IMR-90 (cell line): ENCODE results near the gene TIGD3. TPM values are rescaled to one million over a fixed set of nuclear protein-coding genes. Genes with fewer than 3 reads are reported as not detected.
A peak's percentile ranks its signal among the peaks of the same experiment; 100 is the strongest.

Experiments
- ATAC-seq: fragments of 200-7000 bp; cut with Tn5 transposase; 2 replicates; pipeline ENCODE4 v1.9.1; 2020; ENCODE audit warnings: low read depth, mild to moderate bottlenecking, moderate library complexity
- BruUV-seq: library from RNA; stranded (reverse); fragments of 400-500 nt; replicated peaks from 2 replicates; lab custom pipeline; 2021; lab: Mats Ljungman, UMichigan
- CTCF ChIA-PET: fragments of 300-600 bp; formaldehyde crosslinking; extraction: SDS; loops from one replicate; lab custom pipeline; 2021; ENCODE audit warnings: antibody characterized with exemption; lab: Yijun Ruan, JAX
- POLR2A ChIA-PET: fragments of 300-600 bp; sonication (Branson Sonifier 250); formaldehyde crosslinking; loops from one replicate; lab custom pipeline; 2022; ENCODE audit warnings: antibody characterized with exemption; ENCODE audit not compliant: unreplicated experiment; lab: Charles Lee
- DNase-seq: peaks from one replicate; pipeline ENCODE4 v3.0.0; 2013
- H2AFZ ChIP-seq: replicated peaks from 2 replicates; pipeline ENCODE3; 2013; ENCODE audit warnings: low read length, mild to moderate bottlenecking; ENCODE audit not compliant: poor library complexity
- H2AK5ac ChIP-seq: 2 replicates; pipeline ENCODE4 v1.6.1; 2013; ENCODE audit warnings: low read depth, low read length, inconsistent platforms
- H2AK9ac ChIP-seq: replicated peaks from 2 replicates; pipeline ENCODE3; 2013; ENCODE audit warnings: mild to moderate bottlenecking, low read depth, low read length, moderate library complexity; ENCODE audit not compliant: poor library complexity
- H2BK120ac ChIP-seq: 2 replicates; pipeline ENCODE4 v1.6.1; 2013; ENCODE audit warnings: low read depth, low read length, inconsistent platforms
- H2BK15ac ChIP-seq: 3 replicates; pipeline ENCODE4 v1.6.1; 2013; ENCODE audit warnings: low read depth, low read length, inconsistent platforms
- H2BK20ac ChIP-seq: 2 replicates; pipeline ENCODE4 v1.6.1; 2013; ENCODE audit warnings: low read depth, mild to moderate bottlenecking, inconsistent platforms, low read length, moderate library complexity
- H2BK5ac ChIP-seq: 2 replicates; pipeline ENCODE4 v1.6.1; 2013; ENCODE audit warnings: mild to moderate bottlenecking, low read depth, low read length, inconsistent platforms; ENCODE audit not compliant: poor library complexity, severe bottlenecking
- H3K14ac ChIP-seq: replicated peaks from 2 replicates; pipeline ENCODE4 v1.6.1; 2013; ENCODE audit warnings: low read depth, low read length, inconsistent platforms
- H3K18ac ChIP-seq: 2 replicates; pipeline ENCODE4 v1.6.1; 2013; ENCODE audit warnings: low read depth, low read length, control low read depth
- H3K23ac ChIP-seq: 2 replicates; pipeline ENCODE4 v1.6.1; 2013; ENCODE audit warnings: low read depth, low read length, inconsistent platforms
- H3K27ac ChIP-seq: 2 replicates; pipeline ENCODE4 v1.5.1; 2013; ENCODE audit warnings: mild to moderate bottlenecking, control low read depth, low read length; ENCODE audit not compliant: insufficient read depth
- H3K27me3 ChIP-seq: 2 replicates; pipeline ENCODE4 v1.6.1; 2013; ENCODE audit warnings: low read length; ENCODE audit not compliant: control insufficient read depth, insufficient read depth
- H3K36me3 ChIP-seq: 2 replicates; pipeline ENCODE4 v1.6.1; 2013; ENCODE audit warnings: low read length, mixed read lengths; ENCODE audit not compliant: control insufficient read depth, insufficient read depth
- H3K4ac ChIP-seq: 2 replicates; pipeline ENCODE4 v1.6.1; 2013; ENCODE audit warnings: low read depth, low read length, inconsistent platforms
- H3K4me1 ChIP-seq: 2 replicates; pipeline ENCODE4 v1.6.1; 2013; ENCODE audit warnings: low read length, mixed read lengths; ENCODE audit not compliant: control insufficient read depth, insufficient read depth
- H3K4me2 ChIP-seq: 2 replicates; pipeline ENCODE4 v1.6.1; 2013; ENCODE audit warnings: low read depth, mild to moderate bottlenecking, control low read depth, low read length, moderate library complexity
- H3K4me3 ChIP-seq: 2 replicates; pipeline ENCODE4 v1.5.1; 2013; ENCODE audit warnings: low read depth, mild to moderate bottlenecking, control low read depth, low read length, moderate library complexity; ENCODE audit not compliant: insufficient read depth
- H3K56ac ChIP-seq: 2 replicates; pipeline ENCODE4 v1.6.1; 2013; ENCODE audit warnings: low read length, inconsistent platforms; ENCODE audit not compliant: insufficient read depth; ENCODE audit errors: extremely low read depth
- H3K79me1 ChIP-seq, 2 experiments: 2 replicates each; pipeline ENCODE4 v1.6.1; 2013; ENCODE audit warnings: low read length in 2 of 2, inconsistent platforms in 1 of 2, low read depth in 1 of 2
- H3K9ac ChIP-seq: 2 replicates; pipeline ENCODE4 v1.6.1; 2013; ENCODE audit warnings: low read depth, low read length, control low read depth
- H3K9me1 ChIP-seq: 2 replicates; pipeline ENCODE4 v1.6.1; 2013; ENCODE audit warnings: low read length, inconsistent platforms; ENCODE audit not compliant: insufficient read depth
- H3K9me3 ChIP-seq: 2 replicates; pipeline ENCODE4 v1.6.1; 2013; ENCODE audit warnings: low read length; ENCODE audit not compliant: control insufficient read depth, insufficient read depth
- H4K20me1 ChIP-seq: 2 replicates; pipeline ENCODE4 v1.6.1; 2013; ENCODE audit warnings: low read length, inconsistent platforms; ENCODE audit not compliant: insufficient read depth
- H4K5ac ChIP-seq: 2 replicates; pipeline ENCODE4 v1.6.1; 2013; ENCODE audit warnings: mild to moderate bottlenecking, low read depth, low read length, control low read depth
- H4K8ac ChIP-seq, 2 experiments: 2 replicates each; pipeline ENCODE4 v1.6.1; 2013; ENCODE audit warnings: low read depth in 2 of 2, low read length in 2 of 2, control low read depth in 1 of 2, inconsistent platforms in 1 of 2
- H4K91ac ChIP-seq: 2 replicates; pipeline ENCODE4 v1.6.1; 2013; ENCODE audit warnings: low read depth, low read length, inconsistent platforms; ENCODE audit not compliant: insufficient read depth
- BHLHE40 ChIP-seq: fragments of 150-350 bp; IDR thresholded peaks from 2 replicates; pipeline ENCODE4 v1.6.1; 2016; ENCODE audit warnings: mild to moderate bottlenecking, low read depth, low read length
- CEBPB ChIP-seq: IDR thresholded peaks from 2 replicates; pipeline ENCODE4 v1.6.1; 2012; ENCODE audit warnings: low read depth, low read length, improper control_type of control experiment
- CHD1 ChIP-seq: IDR thresholded peaks from 2 replicates; pipeline ENCODE4 v1.6.1; 2012; ENCODE audit warnings: low read depth, low read length, improper control_type of control experiment
- FOS ChIP-seq: fragments of 150-350 bp; IDR thresholded peaks from 2 replicates; pipeline ENCODE4 v1.6.1; 2016; ENCODE audit warnings: low read depth, low read length
- MAFK ChIP-seq: IDR thresholded peaks from 2 replicates; pipeline ENCODE4 v1.6.1; 2012; ENCODE audit warnings: low read depth, low read length, improper control_type of control experiment
- MXI1 ChIP-seq: IDR thresholded peaks from 2 replicates; pipeline ENCODE4 v1.6.1; 2012; ENCODE audit warnings: low read depth, mild to moderate bottlenecking, low read length, moderate library complexity, borderline replicate concordance
- NFE2L2 ChIP-seq: fragments of 150-350 bp; IDR thresholded peaks from 2 replicates; pipeline ENCODE4 v1.6.1; 2016; ENCODE audit warnings: low read depth, mild to moderate bottlenecking, low read length
- RAD21 ChIP-seq: IDR thresholded peaks from 2 replicates; pipeline ENCODE4 v1.6.1; 2012; ENCODE audit warnings: low read length, improper control_type of control experiment
- RCOR1 ChIP-seq: IDR thresholded peaks from 2 replicates; pipeline ENCODE4 v1.6.1; 2012; ENCODE audit warnings: mild to moderate bottlenecking, low read length, improper control_type of control experiment; ENCODE audit not compliant: insufficient replicate concordance
- RFX5 ChIP-seq: IDR thresholded peaks from 2 replicates; pipeline ENCODE4 v1.8.0; 2012; ENCODE audit warnings: low read depth, mild to moderate bottlenecking, low read length, moderate library complexity
- SMC3 ChIP-seq: fragments of 150-350 bp; IDR thresholded peaks from 2 replicates; pipeline ENCODE4 v1.6.1; 2016; ENCODE audit warnings: low read depth, mild to moderate bottlenecking, antibody characterized with exemption, low read length, moderate library complexity
- WGBS, 2 experiments: methylation state at CpG; one replicate each; pipeline versions ENCODE4 v1.1.5 to v1.1.7; 2013; ENCODE audit warnings: missing lambda C conversion rate in 2 of 2; ENCODE audit not compliant: insufficient read length in 1 of 2; ENCODE audit errors: extremely low coverage in 2 of 2; 5-methylcytosine and 5-hydroxymethylcytosine counted together
- dilution Hi-C: fragments of 300-500 bp; cut with HindIII; formaldehyde crosslinking; loops from one replicate; pipeline ENCODE4 v1.14.3; 2018; ENCODE audit warnings: low sequenced_read_pairs; ENCODE audit not compliant: unreplicated experiment
- in situ Hi-C: fragments of 300-500 bp; cut with MboI; formaldehyde crosslinking; loops from 3 replicates; pipeline ENCODE4 v1.14.3; 2019; ENCODE audit warnings: low sequenced_read_pairs, inconsistent platforms, mixed read lengths
- intact Hi-C: fragments of 100-400 bp; cut with micrococcal nuclease; formaldehyde crosslinking; loops from 2 replicates; pipeline ENCODE4 v1.10.0; 2022
- polyA plus RNA-seq, 3 experiments: library from polyadenylated mRNA; depleted of rRNA; stranded (reverse); fragments of >200 nt; gene quantifications; 2 replicates each; pipeline ENCODE4 v1.2.3, GENCODE V29; 2012; ENCODE audit warnings: low replicate concordance in 1 of 3
- total RNA-seq: library from RNA; depleted of rRNA; stranded (reverse); fragments of >200 nt; gene quantifications from 2 replicates; pipeline ENCODE4 v1.2.3, GENCODE V29; 2012
- TF ChIP-seq, protein P1 (sequence below): fragments of 150-350 bp; IDR thresholded peaks from 2 replicates; pipeline ENCODE4 v1.6.1; 2016; ENCODE audit warnings: low read depth, mild to moderate bottlenecking, low read length, moderate library complexity, borderline replicate concordance
- TF ChIP-seq, protein P2 (sequence below): conservative IDR thresholded peaks from 2 replicates; pipeline ENCODE4 v1.5.1; 2012; ENCODE audit warnings: mild to moderate bottlenecking, low read depth, low read length, improper control_type of control experiment
- TF ChIP-seq, protein P3 (sequence below): fragments of 150-350 bp; IDR thresholded peaks from 2 replicates; pipeline ENCODE4 v1.6.1; 2017; ENCODE audit warnings: mild to moderate bottlenecking, antibody characterized with exemption, low read length, low read depth

Gene TIGD3
- total and polyA plus RNA-seq, 2 of the 4 experiments (the other 2 are of a cell fraction): 0.12 TPM; not detected in 1

DNA sequence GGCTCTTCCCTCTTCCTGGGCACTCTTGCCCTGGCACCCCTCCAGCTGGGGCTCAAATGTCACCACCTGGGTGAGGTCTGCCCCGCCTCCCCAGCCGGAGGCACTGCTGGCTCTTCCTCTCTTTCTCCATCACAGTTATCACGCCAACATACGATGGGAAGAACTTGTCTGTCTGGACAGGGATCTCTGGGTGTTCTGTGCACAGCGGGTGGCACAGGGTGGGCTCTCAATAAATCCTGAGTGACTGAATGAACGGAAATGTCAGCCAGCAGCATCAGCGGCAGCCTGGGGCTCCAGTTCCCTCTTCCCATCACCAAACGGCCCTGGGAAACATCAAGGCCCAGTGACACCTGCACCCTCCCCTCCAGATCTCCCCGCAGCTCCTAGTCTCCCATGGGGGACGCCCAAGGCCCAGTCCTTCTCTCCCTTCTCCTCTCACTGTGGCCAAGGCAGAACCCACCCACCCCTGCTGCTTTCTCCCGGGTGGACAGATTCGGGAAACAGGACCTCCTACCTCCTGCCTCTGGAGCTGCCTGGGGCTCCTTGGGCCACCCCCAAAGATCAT lies 28.3 kb downstream of the TIGD3 start:
- Histone ChIP-seq H3K9ac (peak overlapping the region; percentile 53), H2BK15ac (peak overlapping the region; percentile 78; the same call in 1 of the 3 replicates), H3K14ac (peak overlapping the region; percentile 96), H3K36me3 (no peaks in the 10 kb centered on the region), H2AFZ (peak overlapping the region; percentile 96), H4K8ac (peak overlapping the region; percentile 79 to 90), H3K79me1 (peaks cover 21 to 60% of the 10 kb centered on the region in 2 experiments), H3K27me3 (no peaks in the 10 kb centered on the region), H3K4me3 (peak overlapping the region; percentile 21), H3K9me1 (peaks cover 24% of the 10 kb centered on the region), H2AK9ac (peak overlapping the region; percentile 96), H2AK5ac (peak overlapping the region; percentile 95), H3K56ac (peak overlapping the region; percentile 81), H3K18ac (peak overlapping the region; percentile 62), H2BK120ac (peak overlapping the region; percentile 92), H4K91ac (peak overlapping the region; percentile 96), H3K4me2 (peak overlapping the region; percentile 86), H2BK20ac (peak overlapping the region; percentile 86), H3K9me3 (no peaks in the 10 kb centered on the region), H3K4ac (peak overlapping the region; percentile 98), H4K5ac (peak overlapping the region; percentile 53), H2BK5ac (peak overlapping the region; percentile 82), H4K20me1 (peaks cover 6% of the 10 kb centered on the region), H3K23ac (peak overlapping the region; percentile 95), H3K4me1 (peaks cover 27% of the 10 kb centered on the region), H3K27ac (peak overlapping the region; percentile 88)
- in situ Hi-C loops (no loop called here), intact Hi-C loops (loop anchor here (1.0 to 5.0 kb wide), 3 partner anchors 38 to 189 kb away; partner anchors contain the start of genes FAM89B and ZNRD2), dilution Hi-C loops (no loop called here)
- 0% methylated on average over 1 of the region's 12 CpGs; no CpG with 5 or more reads in 1 of the 2 experiments for WGBS, 2 experiments
- ChIA-PET CTCF (no interaction called here), POLR2A (interaction anchor here (1.0 to 4.7 kb wide), 3 partner anchors 40 to 123 kb away, joined by 3 to 32 read pairs (median 4); partner anchors contain the start of genes MALAT1 and NEAT1)
- BruUV-seq: no TSS peak
- DNase-seq: no peak
- no peak for ATAC-seq
- no peak for TF ChIP-seq MAFK
- TF ChIP-seq, protein P1, sequence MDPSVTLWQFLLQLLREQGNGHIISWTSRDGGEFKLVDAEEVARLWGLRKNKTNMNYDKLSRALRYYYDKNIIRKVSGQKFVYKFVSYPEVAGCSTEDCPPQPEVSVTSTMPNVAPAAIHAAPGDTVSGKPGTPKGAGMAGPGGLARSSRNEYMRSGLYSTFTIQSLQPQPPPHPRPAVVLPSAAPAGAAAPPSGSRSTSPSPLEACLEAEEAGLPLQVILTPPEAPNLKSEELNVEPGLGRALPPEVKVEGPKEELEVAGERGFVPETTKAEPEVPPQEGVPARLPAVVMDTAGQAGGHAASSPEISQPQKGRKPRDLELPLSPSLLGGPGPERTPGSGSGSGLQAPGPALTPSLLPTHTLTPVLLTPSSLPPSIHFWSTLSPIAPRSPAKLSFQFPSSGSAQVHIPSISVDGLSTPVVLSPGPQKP: no peak
- TF ChIP-seq SMC3: no peak
- no peak for TF ChIP-seq RAD21
- TF ChIP-seq BHLHE40: no peak
- TF ChIP-seq, protein P2, sequence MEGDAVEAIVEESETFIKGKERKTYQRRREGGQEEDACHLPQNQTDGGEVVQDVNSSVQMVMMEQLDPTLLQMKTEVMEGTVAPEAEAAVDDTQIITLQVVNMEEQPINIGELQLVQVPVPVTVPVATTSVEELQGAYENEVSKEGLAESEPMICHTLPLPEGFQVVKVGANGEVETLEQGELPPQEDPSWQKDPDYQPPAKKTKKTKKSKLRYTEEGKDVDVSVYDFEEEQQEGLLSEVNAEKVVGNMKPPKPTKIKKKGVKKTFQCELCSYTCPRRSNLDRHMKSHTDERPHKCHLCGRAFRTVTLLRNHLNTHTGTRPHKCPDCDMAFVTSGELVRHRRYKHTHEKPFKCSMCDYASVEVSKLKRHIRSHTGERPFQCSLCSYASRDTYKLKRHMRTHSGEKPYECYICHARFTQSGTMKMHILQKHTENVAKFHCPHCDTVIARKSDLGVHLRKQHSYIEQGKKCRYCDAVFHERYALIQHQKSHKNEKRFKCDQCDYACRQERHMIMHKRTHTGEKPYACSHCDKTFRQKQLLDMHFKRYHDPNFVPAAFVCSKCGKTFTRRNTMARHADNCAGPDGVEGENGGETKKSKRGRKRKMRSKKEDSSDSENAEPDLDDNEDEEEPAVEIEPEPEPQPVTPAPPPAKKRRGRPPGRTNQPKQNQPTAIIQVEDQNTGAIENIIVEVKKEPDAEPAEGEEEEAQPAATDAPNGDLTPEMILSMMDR: no peak
- TF ChIP-seq RFX5: no peak
- no peak for TF ChIP-seq MXI1
- TF ChIP-seq NFE2L2: no peak
- no peak; the same call in 1 of the 2 replicates for TF ChIP-seq CEBPB
- TF ChIP-seq, protein P3, sequence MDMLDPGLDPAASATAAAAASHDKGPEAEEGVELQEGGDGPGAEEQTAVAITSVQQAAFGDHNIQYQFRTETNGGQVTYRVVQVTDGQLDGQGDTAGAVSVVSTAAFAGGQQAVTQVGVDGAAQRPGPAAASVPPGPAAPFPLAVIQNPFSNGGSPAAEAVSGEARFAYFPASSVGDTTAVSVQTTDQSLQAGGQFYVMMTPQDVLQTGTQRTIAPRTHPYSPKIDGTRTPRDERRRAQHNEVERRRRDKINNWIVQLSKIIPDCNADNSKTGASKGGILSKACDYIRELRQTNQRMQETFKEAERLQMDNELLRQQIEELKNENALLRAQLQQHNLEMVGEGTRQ: no peak
- TF ChIP-seq CHD1: 0 out of 2 replicates have a peak, but pooled peaks have one; percentile 42
- TF ChIP-seq FOS: no peak
- no peak for TF ChIP-seq RCOR1
